GM21528 (cell line): ENCODE data around the gene ZFP90.

Experiments used
- ATAC-seq: cut with Tn5 transposase; IDR thresholded peaks from one replicate; pipeline ENCODE4 v1.9.1; 2021; ENCODE audit warnings: mild to moderate bottlenecking, moderate library complexity; ENCODE audit not compliant: unreplicated experiment, low FRiP score

The ZFP90 gene

GRCh38 chr16:68575082-68575481 lies 36.0 kb downstream of the ZFP90 start:
- no peak for ATAC-seq

- no peak for ATAC-seq
These were observed 38.3 kb downstream of the ZFP90 start for GRCh38 chr16:68577352-68577853.

GRCh38 chr16:68590201-68590994 lies 51.3 kb downstream of the ZFP90 start:
- no peak for ATAC-seq

GRCh38 chr16:68592466-68593337 lies 53.6 kb downstream of the ZFP90 start:
- no peak for ATAC-seq

- no peak for ATAC-seq
These were observed 57.2 kb downstream of the ZFP90 start for GRCh38 chr16:68596266-68596665.

GRCh38 chr16:68599586-68599985 lies 60.5 kb downstream of the ZFP90 start:
- no peak for ATAC-seq

- no peak for ATAC-seq
These were observed 66.7 kb downstream of the ZFP90 start for GRCh38 chr16:68605746-68606145.

GRCh38 chr16:68607443-68607842 lies 68.4 kb downstream of the ZFP90 start:
- no peak for ATAC-seq

GRCh38 chr16:68608330-68608729 lies 69.2 kb downstream of the ZFP90 start:
- no peak for ATAC-seq

GRCh38 chr16:68612996-68613395 lies 73.9 kb downstream of the ZFP90 start:
- no peak for ATAC-seq

- no peak for ATAC-seq
These were observed 78.6 kb downstream of the ZFP90 start for GRCh38 chr16:68617734-68618133.
